K562 (cell line): ENCODE measurements around the gene ZNF799.
"Not testable (repeated sequence)": the region's sequence is repeated elsewhere in the genome, so short reads cannot be mapped to it uniquely, and the experiment has no call there.

Experiments
- ASH1L ChIP-seq: fragments of 450-650 bp; IDR thresholded peaks from 2 replicates; pipeline ENCODE4 v1.6.1; 2018; ENCODE audit warnings: borderline replicate concordance, mild to moderate bottlenecking, low read depth; ENCODE audit not compliant: partially characterized antibody
- CTCF ChIP-seq, 3 experiments: IDR thresholded peaks in 2 of 3; conservative IDR thresholded peaks in 1 of 3; 2 replicates each; pipeline ENCODE4 v1.5.1; 2011 to 2012; ENCODE audit warnings: low read length in 3 of 3, mild to moderate bottlenecking in 3 of 3, control low read depth in 2 of 3, improper control_type of control experiment in 1 of 3, inconsistent platforms in 1 of 3, low read depth in 1 of 3, mixed read lengths in 1 of 3, moderate library complexity in 1 of 3; ENCODE audit not compliant: insufficient read depth in 2 of 3
- DMBX1 ChIP-seq: fragments of 250-450 bp; sonication (Bioruptor Pico); IDR thresholded peaks from 2 replicates; pipeline ENCODE4 v1.8.0; 2022; ENCODE audit warnings: inconsistent platforms, mild to moderate bottlenecking, moderate library complexity, borderline replicate concordance
- ELK1 ChIP-seq: sonication (generic); formaldehyde crosslinking; IDR thresholded peaks from 2 replicates; pipeline ENCODE4 v1.8.1; 2022; ENCODE audit warnings: missing genetic modification reagents
- FOXA3 ChIP-seq, 2 experiments: fragments of 450-650 bp in 1 of 2; sonication (generic) in 1 of 2; formaldehyde crosslinking; IDR thresholded peaks in 1 of 2; conservative IDR thresholded peaks in 1 of 2; 2 replicates each; pipeline versions ENCODE4 v1.4.0 to v1.8.0; 2020 to 2022; ENCODE audit warnings: mild to moderate bottlenecking in 2 of 2, missing genetic modification reagents in 1 of 2
- MCM7 ChIP-seq, 2 experiments: fragments of 450-650 bp; IDR thresholded peaks; 2 replicates each; pipeline ENCODE4 v1.6.1; 2016 to 2018
- MLX ChIP-seq, 2 experiments: fragments of 450-650 bp in 1 of 2; sonication (generic) in 1 of 2; formaldehyde crosslinking; conservative IDR thresholded peaks; 2 replicates each; pipeline versions ENCODE4 v1.4.0 to v1.8.1; 2020 to 2022; ENCODE audit warnings: mild to moderate bottlenecking in 1 of 2, missing genetic modification reagents in 1 of 2
- RBM39 ChIP-seq: fragments of 200-400 bp; formaldehyde crosslinking; optimal IDR thresholded peaks from 2 replicates; pipeline ENCODE3; 2018; ENCODE audit warnings: low read depth, low read length
- RCOR1 ChIP-seq, 2 experiments: IDR thresholded peaks; 2 replicates each; pipeline ENCODE4 v1.6.1; 2012; ENCODE audit warnings: low read depth in 2 of 2, low read length in 2 of 2, borderline replicate concordance in 1 of 2, improper control_type of control experiment in 1 of 2
- REST ChIP-seq, 2 experiments: fragments of 450-650 bp; formaldehyde crosslinking in 1 of 2; IDR thresholded peaks; 2 replicates each; pipeline versions ENCODE4 v1.4.0 to v1.6.1; 2014 to 2020; ENCODE audit warnings: mild to moderate bottlenecking in 2 of 2, borderline replicate concordance in 1 of 2, low read depth in 1 of 2
- SETDB1 ChIP-seq: IDR thresholded peaks from one replicate; pipeline ENCODE4 v1.6.1; 2012; ENCODE audit warnings: low read length, control low read depth, inconsistent platforms
- U2AF2 ChIP-seq: fragments of 200-400 bp; formaldehyde crosslinking; optimal IDR thresholded peaks from 2 replicates; pipeline ENCODE3; 2017; ENCODE audit warnings: low read depth, mild to moderate bottlenecking, low read length
- ZC3H11A ChIP-seq: IDR thresholded peaks from 2 replicates; pipeline ENCODE4 v1.6.1; 2012; ENCODE audit warnings: low read depth, low read length, improper control_type of control experiment
- ZNF12 ChIP-seq: sonication (generic); formaldehyde crosslinking; IDR thresholded peaks from 2 replicates; pipeline ENCODE4 v1.4.0; 2020; ENCODE audit warnings: mild to moderate bottlenecking, missing genetic modification reagents

- TF ChIP-seq CTCF (IDR thresholded peaks at IDR 0.05 in 2 of 3, conservative IDR thresholded peaks at IDR 0.05 in 1 of 3; ENCODE audit: insufficient read depth in 2 of 3, low read depth in 1 of 3, low read length in 3 of 3); ELK1 (CRISPR knock-in tag); REST (IDR thresholded peaks at IDR 0.05; ENCODE audit: borderline replicate concordance); REST (CRISPR knock-in tag; IDR thresholded peaks at IDR 0.05; ENCODE audit: low read depth); FOXA3 (CRISPR knock-in tag; conservative IDR thresholded peaks at IDR 0.05 in 1 of 2, IDR thresholded peaks at IDR 0.05 in 1 of 2); ZNF12 (CRISPR knock-in tag); MCM7 (IDR thresholded peaks at IDR 0.05); RCOR1 (IDR thresholded peaks at IDR 0.05; ENCODE audit: borderline replicate concordance in 1 of 2, low read depth in 2 of 2, low read length in 2 of 2); ZC3H11A; DMBX1 (CRISPR knock-in tag); U2AF2; ASH1L; RBM39; SETDB1; MLX (CRISPR knock-in tag; conservative IDR thresholded peaks at IDR 0.05): not testable (repeated sequence)
Measured at GRCh38 chr19:12391148-12391547, 9.9 kb downstream of the ZNF799 start.
